Esophagus mucosa (tissue), 1 donor: ENCODE data around the gene ITGB1BP2. TPM values are rescaled to one million over a fixed set of nuclear protein-coding genes. Genes with fewer than 3 reads are reported as not detected.
A peak's percentile ranks its signal among the peaks of the same experiment; 100 is the strongest.
"Not testable (repeated sequence)": the region's sequence is repeated elsewhere in the genome, so short reads cannot be mapped to it uniquely, and the experiment has no call there.

Source experiments
- ATAC-seq: fragments of 200-7000 bp; cut with Tn5 transposase; one replicate; pipeline ENCODE4 v1.9.1; 2020
- total RNA-seq: library from RNA; stranded (reverse); gene quantifications from one replicate; pipeline ENCODE4 v1.2.4, GENCODE V29; 2023
- donor health status: DM: yes; HTN: yes; CAD: no.

The ITGB1BP2 gene
- total RNA-seq, result 0.56 TPM

DNA sequence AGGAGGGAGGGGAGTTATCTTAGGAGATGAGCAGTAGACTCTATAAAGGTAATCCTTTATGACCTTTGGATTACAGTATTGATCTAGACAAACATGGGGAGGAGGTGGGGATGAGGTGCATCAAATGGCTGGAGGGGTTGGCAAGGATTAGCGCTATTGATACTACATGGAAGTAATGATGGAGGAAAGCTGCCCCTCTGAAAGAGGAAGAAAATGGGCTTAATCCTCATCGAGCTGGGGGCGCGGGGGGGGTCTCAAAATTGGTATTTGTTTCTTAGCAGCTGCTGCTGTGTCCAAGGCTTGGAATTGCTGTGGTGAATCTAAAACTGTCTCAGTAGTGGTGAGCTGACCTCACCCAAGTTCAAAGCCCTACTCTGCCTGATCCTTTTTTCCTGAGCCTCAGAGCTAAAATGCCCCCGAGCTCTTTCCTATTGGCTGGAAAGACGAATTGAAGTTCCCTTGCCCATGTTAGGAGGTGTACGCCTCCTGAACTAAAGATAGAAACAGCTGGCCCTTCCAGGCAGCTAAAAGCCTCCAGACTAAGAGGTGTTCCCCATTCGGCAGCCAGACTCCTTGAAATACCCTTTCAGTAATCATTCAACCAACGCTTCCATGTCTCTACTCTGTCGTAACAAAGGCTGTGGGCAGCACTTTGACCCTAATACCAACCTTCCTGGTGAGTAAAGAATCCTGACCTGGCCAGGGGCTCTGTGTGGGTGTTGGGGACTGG is at the start of gene ITGB1BP2:
Gene ITGB1BP2, plus strand, starts transcription at position 556 of the 730 bp plus-strand sequence. Its CDS starts 57 bp downstream, at position 613.
- ATAC-seq, result no peak

DNA sequence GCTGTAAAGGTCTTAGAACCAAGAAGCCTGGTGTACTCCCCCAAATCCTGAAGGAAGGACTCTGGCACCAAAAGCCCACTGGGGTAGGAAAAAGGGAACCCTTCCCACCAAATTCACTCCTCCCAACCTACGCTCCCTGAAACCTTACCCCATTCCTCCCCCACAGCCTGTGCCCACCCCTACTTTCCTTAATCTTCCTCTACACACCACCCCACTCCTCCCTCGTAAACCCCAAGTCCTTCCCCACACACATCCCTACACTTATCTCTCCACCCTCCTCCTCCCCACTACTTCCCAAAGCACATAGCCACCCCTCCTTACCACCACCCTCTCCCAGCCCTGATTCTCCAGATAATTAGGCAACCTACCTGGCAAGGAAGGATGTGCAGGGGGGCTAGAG is 49.3 kb upstream of the ITGB1BP2 start:
- ATAC-seq, result no peak

DNA sequence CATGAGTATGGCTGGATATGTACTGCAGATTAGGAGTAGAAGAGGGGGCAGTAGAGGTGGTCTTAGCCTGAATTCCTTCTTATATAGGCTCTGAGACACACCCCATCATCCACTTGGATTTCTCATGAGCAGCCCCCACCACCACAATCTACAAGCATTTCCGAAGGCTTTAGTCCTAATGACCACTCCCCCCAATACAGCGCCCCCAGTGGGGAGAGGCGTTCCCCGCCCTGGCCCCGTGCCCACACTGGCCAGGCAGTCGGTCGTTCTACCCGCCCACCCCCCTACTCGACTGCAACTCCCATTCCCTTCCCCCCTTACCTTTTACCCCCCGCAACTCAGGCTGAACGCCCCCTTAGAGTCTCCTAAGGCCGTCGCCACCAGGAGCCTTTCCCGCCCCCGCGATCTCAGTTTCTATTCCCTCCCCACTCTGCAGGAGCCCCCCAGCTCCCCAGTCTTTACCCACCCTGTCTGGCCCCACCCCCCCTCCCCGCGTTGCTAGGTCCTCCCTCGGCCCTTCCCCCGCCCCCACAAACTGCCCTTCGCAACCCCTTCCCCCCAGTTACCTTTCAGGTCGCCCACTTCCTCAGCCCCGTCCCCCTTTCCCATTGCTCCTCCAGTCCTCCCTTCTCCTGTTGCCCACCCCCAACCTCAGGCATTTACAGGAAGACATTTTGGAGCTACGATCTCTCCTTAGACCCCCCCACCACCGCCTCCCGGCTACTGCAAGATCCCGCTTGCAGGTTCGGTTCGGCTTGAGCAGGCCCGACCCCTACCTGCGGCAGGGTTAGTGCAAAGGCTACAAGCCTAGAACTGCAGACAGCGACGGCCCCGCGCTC is 48.1 kb upstream of the ITGB1BP2 start:
- ATAC-seq, result no peak

DNA sequence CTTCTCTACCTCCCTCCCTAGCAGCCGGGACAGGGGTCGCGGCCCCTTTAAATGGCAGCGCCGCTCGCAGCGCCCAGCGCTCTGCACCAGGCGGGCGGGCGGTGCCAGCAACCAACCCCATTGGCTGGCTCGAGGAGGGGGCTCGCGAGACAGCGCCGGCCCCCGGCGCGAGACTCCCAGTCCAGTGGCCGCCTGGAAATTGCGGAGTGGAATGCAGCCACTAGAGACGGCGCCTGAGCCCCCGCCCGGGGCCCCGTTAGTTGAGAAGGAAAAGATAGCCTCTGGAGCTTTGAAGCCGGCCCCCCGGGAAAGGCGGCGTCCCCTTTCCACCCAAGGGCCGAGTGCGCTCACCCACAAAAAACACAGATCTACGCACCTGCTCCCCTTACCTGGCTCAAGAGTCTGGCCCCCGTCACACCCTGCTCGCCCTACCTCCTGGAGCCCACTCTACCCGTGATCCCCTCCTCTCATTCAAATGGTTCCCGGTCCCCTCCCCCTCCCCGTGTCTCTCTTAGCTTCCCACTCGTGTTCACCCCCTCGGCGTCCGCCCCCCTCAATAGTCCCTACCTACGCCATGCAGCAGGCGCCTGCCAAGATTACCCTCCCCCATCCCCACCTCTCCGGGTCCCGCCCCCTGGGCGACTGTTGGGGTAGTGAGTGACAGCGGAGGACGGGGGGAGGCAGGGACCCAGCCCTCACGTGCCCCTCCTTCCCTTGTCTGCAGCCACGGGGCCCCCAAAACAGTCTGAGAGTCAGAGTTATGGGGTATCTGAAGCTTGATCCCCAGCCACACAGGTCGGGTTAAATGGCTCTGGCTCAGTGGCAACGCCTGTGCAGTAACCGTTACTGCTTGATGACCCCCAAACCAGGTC is 47.2 kb upstream of the ITGB1BP2 start, which contains the start of gene ZMYM3:
Gene ZMYM3, minus strand, starts transcription at position 49 of the 872 bp plus-strand sequence. CDS start 885 bp downstream, outside the sequence.
- ATAC-seq, result peak; percentile 91

DNA sequence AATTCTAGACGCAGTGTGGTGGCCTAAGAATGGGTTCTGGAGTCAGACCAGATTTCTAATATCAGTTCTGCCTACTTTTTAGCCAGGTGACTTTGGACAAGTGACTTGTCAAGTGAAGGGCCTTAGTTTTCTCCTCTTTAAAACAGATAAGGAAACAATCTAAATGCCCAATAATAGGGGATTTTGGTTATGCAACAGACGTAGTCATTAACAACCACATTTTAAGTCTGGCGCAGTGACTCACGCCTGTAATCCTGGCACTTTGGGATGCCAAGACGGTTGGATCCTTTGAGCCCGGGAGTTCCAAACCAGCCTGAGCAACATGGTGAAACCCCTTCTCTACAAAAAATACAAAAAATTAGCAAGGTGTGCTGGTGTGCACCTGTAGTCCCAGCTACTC is 45.5 kb upstream of the ITGB1BP2 start:
- no peak for ATAC-seq

DNA sequence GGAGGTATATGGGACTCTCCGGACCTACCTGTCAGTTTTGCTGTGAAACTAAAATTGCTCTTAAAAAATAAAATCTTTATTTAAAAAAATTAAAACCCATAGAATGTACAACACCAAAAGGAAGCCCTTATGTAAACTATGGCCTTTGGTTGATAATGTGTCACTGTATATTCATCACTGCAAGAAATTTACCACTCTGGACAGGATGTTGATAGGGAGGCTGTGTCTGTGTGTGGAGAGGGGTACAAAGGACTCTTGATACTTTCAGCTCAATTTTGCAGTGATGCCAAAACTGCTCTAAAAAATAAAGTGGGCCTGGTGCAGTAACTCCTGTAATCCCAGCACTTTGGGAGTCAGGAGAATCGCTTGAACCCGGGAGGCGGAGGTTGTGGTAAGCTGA is 44.7 kb upstream of the ITGB1BP2 start:
- no peak for ATAC-seq

DNA sequence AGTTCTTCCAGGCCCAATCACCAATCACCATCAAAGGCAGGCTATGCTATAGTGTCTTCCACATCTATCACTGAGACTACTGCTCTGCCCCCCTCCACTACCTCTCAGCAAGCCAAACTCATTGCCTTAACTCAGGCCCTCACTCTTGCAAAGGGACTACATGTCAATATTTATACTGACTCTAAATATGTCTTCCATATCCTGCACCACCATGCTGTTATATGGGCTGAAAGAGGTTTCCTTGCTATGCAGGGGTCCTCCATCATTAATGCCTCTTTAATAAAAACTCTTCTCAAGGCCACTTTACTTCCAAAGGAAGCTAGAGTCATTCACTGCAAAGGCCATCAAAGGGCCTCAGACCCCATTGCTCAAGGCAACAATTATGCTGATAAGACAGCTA is 32.9 kb upstream of the ITGB1BP2 start:
- not testable (repeated sequence) for ATAC-seq

DNA sequence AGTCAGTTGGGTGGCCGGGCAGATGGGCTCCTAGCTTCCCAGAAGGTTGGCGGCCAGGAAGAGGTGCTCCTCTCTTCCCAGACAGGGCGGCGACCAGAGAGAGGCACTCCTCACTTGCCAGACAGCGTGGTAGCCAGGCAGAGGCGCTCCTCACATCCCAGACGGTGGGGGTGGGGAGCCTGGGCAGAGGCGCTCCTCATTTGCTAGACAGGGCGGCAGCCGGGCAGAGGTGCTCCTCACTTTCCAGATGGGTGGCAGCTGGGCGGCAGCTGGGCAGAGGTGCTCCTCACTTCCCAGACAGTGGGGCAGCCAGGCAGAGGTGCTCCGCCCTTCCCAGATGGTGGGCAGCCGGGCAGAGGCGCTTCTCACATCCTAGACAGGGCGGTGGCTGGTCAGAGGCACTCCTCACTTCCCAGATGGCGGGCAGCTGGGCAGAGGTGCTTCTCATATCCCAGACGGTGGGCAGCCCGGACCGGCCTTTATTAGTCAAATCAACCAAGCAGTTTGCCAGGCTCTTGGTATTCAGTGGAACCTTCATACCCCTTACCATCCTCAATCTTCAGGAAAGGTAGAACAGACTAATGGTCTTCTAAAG is 31.7 kb upstream of the ITGB1BP2 start:
- no peak for ATAC-seq

DNA sequence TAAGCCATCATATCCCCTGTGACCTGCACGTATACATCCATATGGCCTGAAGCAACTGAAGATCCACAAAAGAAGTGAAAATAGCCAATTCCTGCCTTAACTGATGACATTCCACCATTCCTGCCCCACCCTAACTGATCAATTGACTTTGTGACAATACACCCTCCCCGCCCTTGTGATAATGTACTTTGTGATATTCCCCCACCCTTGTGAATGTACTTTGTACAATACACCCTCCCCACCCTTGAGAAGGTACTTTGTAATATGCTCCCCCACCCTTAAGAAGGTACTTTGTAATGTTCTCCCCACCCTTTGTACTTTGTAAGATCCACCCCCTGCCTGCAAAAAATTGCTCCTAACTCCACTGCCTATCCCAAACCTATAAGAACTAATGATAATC is 29.2 kb upstream of the ITGB1BP2 start:
- ATAC-seq, result not testable (repeated sequence)

DNA sequence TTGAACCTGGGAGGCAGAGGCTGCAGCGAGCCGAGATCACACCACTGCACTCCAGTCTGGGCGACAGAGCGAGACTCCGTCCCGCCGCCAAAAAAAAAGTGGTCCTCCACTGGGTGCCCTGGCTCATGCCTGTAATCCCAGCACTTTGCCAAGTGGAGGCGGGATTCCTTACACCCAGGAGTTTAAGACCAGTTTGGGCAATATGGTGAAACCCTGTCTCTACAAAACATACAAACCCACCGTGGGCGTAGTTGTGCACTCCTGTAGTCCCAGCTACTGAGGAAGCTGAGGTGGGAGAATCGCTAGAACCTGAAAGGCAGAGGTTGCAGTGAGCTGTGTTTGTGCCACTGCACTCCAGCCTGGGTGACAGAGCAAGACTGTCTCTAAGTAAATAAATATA is 20.2 kb upstream of the ITGB1BP2 start:
- not testable (repeated sequence) for ATAC-seq

DNA sequence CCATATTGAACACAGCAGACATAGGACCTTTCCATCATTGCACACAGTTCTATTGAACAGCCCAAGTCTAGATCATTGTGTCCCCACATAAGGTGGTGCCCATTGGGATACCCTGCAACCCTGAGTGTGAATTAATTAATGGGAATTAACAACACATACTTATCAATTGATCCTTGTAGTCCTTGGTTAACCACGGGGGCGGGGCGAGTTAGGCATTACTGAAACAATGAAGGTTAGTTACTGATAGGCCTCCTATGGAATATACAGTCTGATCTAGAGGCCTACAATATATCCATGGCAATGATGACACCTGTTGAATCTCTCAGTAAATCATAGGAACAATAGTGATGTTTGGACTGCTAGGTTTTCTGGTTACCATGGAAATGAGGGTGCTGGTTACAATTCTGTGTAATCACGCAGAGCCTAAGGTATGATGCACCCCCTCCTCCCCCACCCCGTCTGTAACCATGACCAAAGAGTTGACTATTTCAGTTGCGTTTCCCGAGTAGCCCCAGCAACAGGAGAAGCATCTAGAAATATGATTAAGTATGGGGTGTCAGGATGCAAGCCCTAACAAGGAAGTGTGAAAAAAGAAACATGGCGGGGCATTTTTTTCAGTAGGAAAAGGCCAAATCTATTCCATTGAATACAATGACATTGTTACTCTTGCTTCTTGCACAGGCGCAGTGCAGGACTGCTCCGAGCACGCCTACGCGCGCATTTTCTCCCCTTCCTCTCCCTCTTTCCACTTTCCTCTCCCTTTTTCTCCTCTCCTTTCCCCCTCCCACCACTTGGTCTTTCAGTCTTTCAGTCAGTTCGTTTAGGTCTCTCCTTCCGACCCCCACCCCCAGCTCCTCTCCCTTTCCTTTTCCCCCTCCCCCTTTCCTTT is 18.8 kb upstream of the ITGB1BP2 start:
- ATAC-seq, result peak; percentile 67

DNA sequence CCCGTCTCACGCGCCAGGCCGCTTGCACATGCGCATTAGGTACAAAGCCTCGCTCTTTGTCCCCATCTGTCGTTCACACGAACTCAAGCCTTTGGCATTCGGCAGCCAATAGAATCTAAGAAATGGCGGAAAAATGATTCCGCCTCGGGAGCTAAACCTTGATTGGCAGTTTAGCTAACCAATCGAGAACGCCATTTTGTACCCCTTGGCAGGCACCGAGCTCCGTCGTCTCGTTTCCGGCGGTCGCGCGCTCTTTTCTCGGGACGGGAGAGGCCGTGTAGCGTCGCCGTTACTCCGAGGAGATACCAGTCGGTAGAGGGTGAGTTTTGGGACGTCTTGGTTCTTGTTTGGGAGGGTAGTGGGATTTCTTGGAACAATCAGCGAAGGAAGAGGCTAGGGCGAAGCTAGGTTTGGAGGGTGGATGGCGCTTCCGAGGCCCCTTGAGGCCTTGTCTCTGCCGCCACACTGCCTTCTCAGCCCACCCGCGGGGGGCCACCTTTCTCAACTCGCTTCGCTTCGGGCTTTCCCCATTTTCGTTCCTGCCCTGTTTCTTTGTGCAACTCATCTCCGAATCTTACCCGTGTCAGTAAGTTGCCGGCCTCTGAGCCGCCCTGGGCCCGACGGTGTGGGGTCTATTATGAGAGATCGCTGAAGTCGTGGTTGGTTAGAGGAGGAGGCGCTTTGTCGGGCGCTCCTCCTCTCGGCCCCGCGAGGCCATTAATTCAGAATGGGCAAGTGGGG is 18.0 kb upstream of the ITGB1BP2 start, which contains the start of gene NONO:
Gene NONO, plus strand, starts transcription at position 233 of the 741 bp plus-strand sequence. CDS start 7,003 bp downstream, outside the sequence.
- ATAC-seq, result peak; percentile 95

DNA sequence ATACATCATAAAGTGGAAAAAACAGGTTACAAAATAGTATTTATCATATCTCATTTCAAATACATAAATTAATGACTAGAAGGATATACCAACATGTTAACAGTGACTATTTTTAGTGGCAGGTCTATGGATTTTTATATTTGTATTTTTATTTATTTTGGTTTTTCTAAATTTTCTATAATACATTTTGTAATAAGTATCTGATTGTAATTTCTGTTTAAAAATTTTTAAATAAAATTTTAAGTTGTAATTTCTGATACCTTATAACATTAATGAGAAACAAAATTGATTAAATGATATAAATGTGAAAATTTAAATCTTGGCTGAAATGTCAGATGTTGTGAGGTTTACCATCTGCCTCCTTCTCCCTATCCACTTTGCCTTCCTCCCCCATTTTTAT is 15.6 kb upstream of the ITGB1BP2 start:
- ATAC-seq, result no peak

DNA sequence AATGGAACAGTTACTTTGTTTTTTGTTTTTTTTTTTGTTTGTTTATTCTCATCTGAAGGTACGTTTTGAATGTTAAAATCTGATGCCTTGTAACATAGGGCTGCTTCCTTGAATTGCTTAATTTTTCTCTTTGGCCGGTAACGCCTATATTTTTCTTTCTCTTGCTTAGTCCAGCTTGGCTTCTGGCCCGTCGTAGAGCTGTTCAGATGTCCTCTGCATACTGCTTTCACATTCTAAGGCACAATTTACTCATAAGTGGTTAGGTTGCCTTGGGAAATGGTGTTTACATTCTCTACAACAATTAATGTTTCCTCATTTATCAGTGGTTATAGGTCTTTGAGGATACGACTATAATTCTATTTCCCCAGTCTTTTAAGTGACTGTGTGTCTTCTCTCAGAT is 10.2 kb upstream of the ITGB1BP2 start:
- no peak for ATAC-seq

DNA sequence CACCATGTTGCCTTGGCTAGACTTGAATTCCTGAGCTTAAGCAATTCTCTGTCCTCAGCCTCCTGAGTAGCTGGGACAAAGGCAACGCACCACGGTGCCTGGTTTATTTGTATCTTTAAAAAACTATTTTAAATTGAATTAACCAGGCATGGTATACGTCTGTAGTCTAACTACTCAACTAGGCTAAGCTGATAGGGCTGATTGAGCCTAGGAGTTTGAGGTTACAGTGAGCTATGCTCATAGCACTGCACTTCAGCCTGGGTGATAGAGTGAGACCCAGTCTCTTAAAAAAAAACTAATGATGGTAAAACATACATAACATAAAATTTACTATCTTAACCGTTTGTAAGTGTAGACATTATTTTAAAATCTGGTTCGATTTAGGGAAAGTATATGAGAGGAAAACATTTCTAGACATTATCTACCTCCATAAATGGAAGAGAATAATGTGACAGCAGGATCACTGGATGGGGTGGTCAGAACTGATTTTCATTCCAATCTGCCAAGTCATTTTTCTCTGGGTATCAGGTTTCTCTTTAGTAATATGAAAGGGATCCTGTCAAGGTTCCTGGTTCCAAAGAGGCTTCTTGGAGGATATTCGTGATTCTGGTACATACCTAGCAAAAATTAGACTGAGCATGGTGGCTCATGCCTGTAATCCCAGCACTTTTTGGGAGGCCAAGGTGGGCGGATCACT is 8.7 kb upstream of the ITGB1BP2 start:
- ATAC-seq, result no peak

DNA sequence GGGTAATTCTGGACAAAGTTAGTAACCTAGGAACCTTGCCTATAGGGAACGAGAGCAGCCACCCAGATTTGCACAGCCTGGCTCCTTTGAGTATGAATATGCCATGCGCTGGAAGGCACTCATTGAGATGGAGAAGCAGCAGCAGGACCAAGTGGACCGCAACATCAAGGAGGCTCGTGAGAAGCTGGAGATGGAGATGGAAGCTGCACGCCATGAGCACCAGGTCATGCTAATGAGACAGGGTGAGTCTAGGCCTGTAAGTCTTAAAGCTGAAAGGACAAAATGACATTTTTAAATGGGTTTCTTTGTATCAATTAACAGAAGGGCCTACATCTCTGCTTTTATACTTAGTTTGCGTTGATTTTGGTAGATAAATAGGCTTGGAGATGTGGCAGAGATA is 4.7 kb upstream of the ITGB1BP2 start:
- no peak for ATAC-seq

DNA sequence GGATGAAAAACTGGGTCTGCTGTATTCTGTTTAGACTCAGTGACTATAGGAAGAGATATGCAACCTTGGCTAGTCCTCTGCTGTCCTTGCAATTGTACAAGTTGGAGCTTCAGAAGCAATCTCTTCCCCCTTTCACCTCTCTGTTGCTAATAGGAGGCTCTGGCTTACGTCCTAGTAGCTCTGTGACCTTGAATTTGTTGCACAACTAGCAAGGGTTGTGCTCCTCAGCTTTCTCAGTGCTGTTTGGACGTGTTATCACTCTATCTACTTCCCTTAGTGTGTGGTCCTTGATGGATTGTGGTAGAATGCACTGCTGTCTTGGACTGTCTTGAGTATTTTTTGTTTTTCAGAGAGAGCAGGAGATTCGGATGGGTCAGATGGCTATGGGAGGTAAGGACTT is 3.4 kb upstream of the ITGB1BP2 start:
- no peak for ATAC-seq

DNA sequence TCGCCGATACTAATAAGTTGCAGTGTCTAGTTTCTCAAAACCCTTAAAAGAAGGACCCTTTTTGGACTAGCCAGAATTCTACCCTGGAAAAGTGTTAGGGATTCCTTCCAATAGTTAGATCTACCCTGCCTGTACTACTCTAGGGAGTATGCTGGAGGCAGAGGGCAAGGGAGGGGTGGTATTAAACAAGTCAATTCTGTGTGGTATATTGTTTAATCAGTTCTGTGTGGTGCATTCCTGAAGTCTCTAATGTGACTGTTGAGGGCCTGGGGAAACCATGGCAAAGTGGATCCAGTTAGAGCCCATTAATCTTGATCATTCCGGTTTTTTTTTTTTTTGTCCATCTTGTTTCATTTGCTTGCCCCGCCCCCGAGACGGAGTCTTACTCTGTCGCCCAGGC is 1.5 kb upstream of the ITGB1BP2 start:
- ATAC-seq, result not testable (repeated sequence)

DNA sequence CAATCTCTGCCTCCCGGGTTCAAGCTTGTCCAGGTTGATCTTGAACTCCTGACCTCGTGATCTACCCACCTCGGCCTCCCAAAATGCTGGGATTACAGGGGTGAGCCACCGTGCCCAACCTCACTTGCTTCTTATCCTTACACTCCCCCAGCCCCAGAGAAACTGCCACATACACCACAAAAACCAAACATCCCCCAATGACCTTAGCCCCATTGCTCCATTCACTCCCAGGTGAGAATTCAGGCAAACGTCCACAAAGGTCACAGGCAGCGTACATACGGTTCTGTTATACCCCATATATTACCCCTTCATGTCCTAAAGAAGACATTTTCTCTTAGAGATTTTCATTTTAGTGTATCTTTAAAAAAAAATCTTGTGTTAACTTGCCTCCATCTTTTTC is 1.1 kb upstream of the ITGB1BP2 start:
- ATAC-seq, result not testable (repeated sequence)
